HCT116 (cell line): ENCODE results near the gene ERAP2. TPM values are rescaled to one million over a fixed set of nuclear protein-coding genes. Genes with fewer than 3 reads are reported as not detected.

Experiments used
- ATAC-seq: fragments of 200-7000 bp; cut with Tn5 transposase; 2 replicates; pipeline ENCODE4 v1.9.1; 2020; ENCODE audit warnings: mild to moderate bottlenecking, moderate library complexity
- BruUV-seq: library from RNA; stranded (reverse); fragments of 400-500 nt; replicated peaks from 2 replicates; lab custom pipeline; 2021; lab: Mats Ljungman, UMichigan
- CTCF ChIA-PET: fragments of 300-600 bp; sonication (Branson Sonifier 250); formaldehyde crosslinking; loops from one replicate; lab custom pipeline; 2021; ENCODE audit warnings: antibody characterized with exemption; lab: Charles Lee
- POLR2A ChIA-PET: fragments of 300-600, 350-600 bp; sonication (Branson Sonifier 250); formaldehyde crosslinking; loops from one replicate; lab custom pipeline; 2021; ENCODE audit warnings: antibody characterized with exemption; lab: Charles Lee
- RAD21 ChIA-PET, 2 experiments: fragments of 300-600 bp; sonication (Branson Sonifier 250); formaldehyde crosslinking; loops; one replicate each; lab custom pipeline; 2023; ENCODE audit warnings: low total read pairs in 2 of 2; ENCODE audit not compliant: uncharacterized antibody in 2 of 2, unreplicated experiment in 2 of 2, low non-redundant PET in 1 of 2; lab: Charles Lee
- DNase-seq: peaks from one replicate; pipeline ENCODE4 v3.0.0-alpha.2; 2010; ENCODE audit warnings: low read depth, low spot score
- H2AFZ ChIP-seq: fragments of 200-600 bp; shearing (Covaris generic), sonication (generic); 2 replicates; pipeline ENCODE4 v1.6.1; 2017; ENCODE audit warnings: low read depth, mixed run types, mixed read lengths, antibody characterized with exemption, low read length; ENCODE audit not compliant: poor library complexity, severe bottlenecking
- H3K27ac ChIP-seq: 2 replicates; pipeline ENCODE4 v1.5.1; 2012; ENCODE audit warnings: low read depth, low read length
- H3K27me3 ChIP-seq: fragments of 200-600 bp; sonication (generic); 2 replicates; pipeline ENCODE4 v1.6.1; 2016; ENCODE audit warnings: mixed run types, low read length, mixed read lengths; ENCODE audit not compliant: insufficient read depth
- H3K36me3 ChIP-seq, 2 experiments: fragments of 200-500 bp in 1 of 2; fragments of 200-600 bp in 1 of 2; sonication (Bioruptor generic) in 1 of 2; sonication (generic) in 1 of 2; 2 replicates each; pipeline versions ENCODE4 v1.5.1 to v1.6.1; 2014 to 2016; ENCODE audit warnings: low read length in 2 of 2, inconsistent platforms in 1 of 2, mixed read lengths in 1 of 2, mixed run types in 1 of 2; ENCODE audit not compliant: insufficient read depth in 2 of 2, control insufficient read depth in 1 of 2
- H3K4me1 ChIP-seq, 2 experiments: fragments of 200-600 bp in 1 of 2; sonication (generic) in 1 of 2; 2 replicates each; pipeline versions ENCODE4 v1.5.1 to v1.6.1; 2012 to 2017; ENCODE audit warnings: low read length in 2 of 2, inconsistent platforms in 1 of 2, mild to moderate bottlenecking in 1 of 2, mixed read lengths in 1 of 2, mixed run types in 1 of 2, moderate library complexity in 1 of 2; ENCODE audit not compliant: insufficient read depth in 2 of 2, control insufficient read depth in 1 of 2
- H3K4me2 ChIP-seq: fragments of 200-600 bp; sonication (generic); 2 replicates; pipeline ENCODE4 v1.6.1; 2017; ENCODE audit warnings: mixed run types, low read length, mixed read lengths
- H3K4me3 ChIP-seq, 2 experiments: fragments of 200-600 bp in 1 of 2; sonication (generic) in 1 of 2; replicated peaks in 1 of 2; 2 replicates each; pipeline ENCODE4 v1.5.1; 2011 to 2016; ENCODE audit warnings: low read length in 2 of 2, control low read depth in 1 of 2, low read depth in 1 of 2, mild to moderate bottlenecking in 1 of 2, mixed read lengths in 1 of 2, mixed run types in 1 of 2
- H3K79me2 ChIP-seq: fragments of 200-600 bp; sonication (generic); 2 replicates; pipeline ENCODE4 v1.6.1; 2017; ENCODE audit warnings: mild to moderate bottlenecking, mixed run types, low read length, moderate library complexity, mixed read lengths; ENCODE audit not compliant: insufficient read depth
- H3K9ac ChIP-seq: fragments of 200-600 bp; sonication (generic); 2 replicates; pipeline ENCODE4 v1.6.1; 2016; ENCODE audit warnings: low read length, mixed read lengths
- H3K9me2 ChIP-seq: fragments of 200-600 bp; sonication (generic), shearing (Covaris generic); 2 replicates; pipeline ENCODE4 v1.6.1; 2017; ENCODE audit warnings: mixed run types, mild to moderate bottlenecking, moderate library complexity; ENCODE audit not compliant: insufficient read depth
- H3K9me3 ChIP-seq, 2 experiments: fragments of 200-500 bp in 1 of 2; fragments of 200-600 bp in 1 of 2; sonication (Bioruptor generic) in 1 of 2; sonication (generic) in 1 of 2; 2 replicates each; pipeline ENCODE4 v1.6.1; 2014 to 2017; ENCODE audit warnings: low read length in 2 of 2, mixed read lengths in 2 of 2, inconsistent platforms in 1 of 2, low read depth in 1 of 2, mild to moderate bottlenecking in 1 of 2, mixed run types in 1 of 2, moderate library complexity in 1 of 2; ENCODE audit not compliant: control insufficient read depth in 1 of 2, insufficient read depth in 1 of 2
- H4K20me1 ChIP-seq: fragments of 200-600 bp; sonication (generic), shearing (Covaris generic); 2 replicates; pipeline ENCODE4 v1.6.1; 2017; ENCODE audit warnings: mixed run types, mild to moderate bottlenecking, moderate library complexity; ENCODE audit not compliant: insufficient read depth
- CBX3 ChIP-seq: IDR thresholded peaks from 2 replicates; pipeline ENCODE4 v1.6.1; 2012; ENCODE audit warnings: low read depth
- EGR1 ChIP-seq: IDR thresholded peaks from 2 replicates; pipeline ENCODE4 v1.6.1; 2012; ENCODE audit warnings: low read depth
- ELF1 ChIP-seq: IDR thresholded peaks from 2 replicates; pipeline ENCODE4 v1.6.1; 2012; ENCODE audit warnings: low read depth, borderline replicate concordance
- EZH2 ChIP-seq: fragments of 200-600 bp; sonication (generic); IDR thresholded peaks from 2 replicates; pipeline ENCODE4 v1.6.1; 2017; ENCODE audit warnings: antibody characterized with exemption, mixed run types
- EZH2phosphoT487 ChIP-seq: fragments of 200-600 bp; IDR thresholded peaks from 2 replicates; pipeline ENCODE4 v1.6.1; 2018; ENCODE audit warnings: antibody characterized with exemption, borderline replicate concordance
- FOSL1 ChIP-seq: IDR thresholded peaks from 2 replicates; pipeline ENCODE4 v1.6.1; 2012; ENCODE audit warnings: low read depth
- JUND ChIP-seq: IDR thresholded peaks from 2 replicates; pipeline ENCODE4 v1.6.1; 2012
- POLR2AphosphoS5 ChIP-seq: IDR thresholded peaks from 2 replicates; pipeline ENCODE4 v1.6.1; 2011; ENCODE audit warnings: mild to moderate bottlenecking, low read depth, low read length, moderate library complexity
- RAD21 ChIP-seq: IDR thresholded peaks from 2 replicates; pipeline ENCODE4 v1.6.1; 2012; ENCODE audit warnings: low read depth, mild to moderate bottlenecking
- SP1 ChIP-seq: IDR thresholded peaks from 2 replicates; pipeline ENCODE4 v1.6.1; 2012; ENCODE audit warnings: low read depth
- SRF ChIP-seq: IDR thresholded peaks from 2 replicates; pipeline ENCODE4 v1.6.1; 2012; ENCODE audit warnings: low read depth
- TCF7L2 ChIP-seq: IDR thresholded peaks from 2 replicates; pipeline ENCODE4 v1.7.0; 2011; ENCODE audit warnings: borderline replicate concordance, inconsistent platforms; ENCODE audit not compliant: insufficient read depth, insufficient read length; ENCODE audit errors: extremely low read depth
- YY1 ChIP-seq: IDR thresholded peaks from 2 replicates; pipeline ENCODE4 v1.6.1; 2011; ENCODE audit warnings: low read length, low read depth, moderate library complexity, mild to moderate bottlenecking; ENCODE audit not compliant: insufficient replicate concordance; ENCODE audit errors: extremely low read depth
- ZFX ChIP-seq: fragments of 450-650 bp; IDR thresholded peaks from 2 replicates; pipeline ENCODE4 v1.6.1; 2017
- intact Hi-C: fragments of 100-400 bp; cut with micrococcal nuclease; formaldehyde crosslinking; loops from 2 replicates; pipeline ENCODE4 v1.10.0; 2022
- total RNA-seq: library from RNA; stranded (reverse); gene quantifications from one replicate; pipeline ENCODE4 v1.2.1, GENCODE V29; 2021; ENCODE audit not compliant: unreplicated experiment
- TF ChIP-seq, protein P1 (sequence below): IDR thresholded peaks from 2 replicates; pipeline ENCODE4 v1.6.1; 2012
- TF ChIP-seq, protein P2 (sequence below): IDR thresholded peaks from 2 replicates; pipeline ENCODE4 v1.6.1; 2011; ENCODE audit warnings: mild to moderate bottlenecking, low read length, moderate library complexity; ENCODE audit not compliant: insufficient replicate concordance; ENCODE audit errors: extremely low read depth
- TF ChIP-seq, protein P3 (sequence below): IDR thresholded peaks from 2 replicates; pipeline ENCODE4 v1.6.1; 2012; ENCODE audit warnings: low read depth
- TF ChIP-seq, protein P4 (sequence below): IDR thresholded peaks from 2 replicates; pipeline ENCODE4 v1.6.1; 2012

Gene ERAP2
- total RNA-seq, 1 experiment from 2014 or later, result 2.2 TPM

DNA sequence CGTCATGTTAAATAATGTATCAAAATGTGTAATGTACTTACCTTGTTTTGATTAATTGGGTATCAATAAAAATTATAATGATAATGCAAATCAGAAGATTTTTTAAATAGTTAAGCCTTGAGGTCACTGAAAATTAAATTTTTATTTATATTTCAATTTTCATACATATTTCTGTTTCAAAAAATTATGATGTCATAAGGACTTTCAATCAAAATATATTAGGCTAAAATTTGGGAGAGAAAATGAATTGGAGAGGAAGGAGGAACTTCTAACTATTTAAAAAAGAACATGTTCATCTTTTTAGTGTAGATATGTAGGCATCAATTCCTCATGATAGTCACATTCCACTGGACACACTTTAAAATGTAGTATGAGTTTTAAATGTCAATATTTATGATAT lies 39.5 kb upstream of the ERAP2 start:
- intact Hi-C loops, result no loop called here
- no peak overlapping the region for H2AFZ ChIP-seq
- H3K9ac ChIP-seq, result no peak overlapping the region
- ChIA-PET RAD21 (no interaction called here), CTCF (no interaction called here), POLR2A (no interaction called here)
- DNase-seq, result no peak
- no peak overlapping the region for H3K4me2 ChIP-seq
- no peak for ATAC-seq
- H4K20me1 ChIP-seq, result no peaks in the 10 kb centered on the region
- no peaks in the 10 kb centered on the region for H3K4me1 ChIP-seq
- H3K27me3 ChIP-seq, result no peaks in the 10 kb centered on the region
- H3K9me3 ChIP-seq, result no peaks in the 10 kb centered on the region
- H3K36me3 ChIP-seq, result no peaks in the 10 kb centered on the region
- no TSS peak for BruUV-seq
- no peak overlapping the region for H3K4me3 ChIP-seq
- no peak overlapping the region for H3K27ac ChIP-seq
- no peaks in the 10 kb centered on the region for H3K79me2 ChIP-seq
- H3K9me2 ChIP-seq, result no peaks in the 10 kb centered on the region
- TF ChIP-seq SP1, result no peak
- TF ChIP-seq TCF7L2, result no peak
- no peak for TF ChIP-seq EGR1
- TF ChIP-seq, protein P1, sequence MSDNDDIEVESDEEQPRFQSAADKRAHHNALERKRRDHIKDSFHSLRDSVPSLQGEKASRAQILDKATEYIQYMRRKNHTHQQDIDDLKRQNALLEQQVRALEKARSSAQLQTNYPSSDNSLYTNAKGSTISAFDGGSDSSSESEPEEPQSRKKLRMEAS, result no peak
- TF ChIP-seq ZFX, result no peak
- no peak for TF ChIP-seq SRF
- TF ChIP-seq POLR2AphosphoS5, result no peak
- no peak for TF ChIP-seq FOSL1
- TF ChIP-seq JUND, result no peak
- no peak for TF ChIP-seq ELF1
- TF ChIP-seq, protein P2, sequence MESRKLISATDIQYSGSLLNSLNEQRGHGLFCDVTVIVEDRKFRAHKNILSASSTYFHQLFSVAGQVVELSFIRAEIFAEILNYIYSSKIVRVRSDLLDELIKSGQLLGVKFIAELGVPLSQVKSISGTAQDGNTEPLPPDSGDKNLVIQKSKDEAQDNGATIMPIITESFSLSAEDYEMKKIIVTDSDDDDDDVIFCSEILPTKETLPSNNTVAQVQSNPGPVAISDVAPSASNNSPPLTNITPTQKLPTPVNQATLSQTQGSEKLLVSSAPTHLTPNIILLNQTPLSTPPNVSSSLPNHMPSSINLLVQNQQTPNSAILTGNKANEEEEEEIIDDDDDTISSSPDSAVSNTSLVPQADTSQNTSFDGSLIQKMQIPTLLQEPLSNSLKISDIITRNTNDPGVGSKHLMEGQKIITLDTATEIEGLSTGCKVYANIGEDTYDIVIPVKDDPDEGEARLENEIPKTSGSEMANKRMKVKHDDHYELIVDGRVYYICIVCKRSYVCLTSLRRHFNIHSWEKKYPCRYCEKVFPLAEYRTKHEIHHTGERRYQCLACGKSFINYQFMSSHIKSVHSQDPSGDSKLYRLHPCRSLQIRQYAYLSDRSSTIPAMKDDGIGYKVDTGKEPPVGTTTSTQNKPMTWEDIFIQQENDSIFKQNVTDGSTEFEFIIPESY, result no peak
- no peak for TF ChIP-seq RAD21
- TF ChIP-seq, protein P3, sequence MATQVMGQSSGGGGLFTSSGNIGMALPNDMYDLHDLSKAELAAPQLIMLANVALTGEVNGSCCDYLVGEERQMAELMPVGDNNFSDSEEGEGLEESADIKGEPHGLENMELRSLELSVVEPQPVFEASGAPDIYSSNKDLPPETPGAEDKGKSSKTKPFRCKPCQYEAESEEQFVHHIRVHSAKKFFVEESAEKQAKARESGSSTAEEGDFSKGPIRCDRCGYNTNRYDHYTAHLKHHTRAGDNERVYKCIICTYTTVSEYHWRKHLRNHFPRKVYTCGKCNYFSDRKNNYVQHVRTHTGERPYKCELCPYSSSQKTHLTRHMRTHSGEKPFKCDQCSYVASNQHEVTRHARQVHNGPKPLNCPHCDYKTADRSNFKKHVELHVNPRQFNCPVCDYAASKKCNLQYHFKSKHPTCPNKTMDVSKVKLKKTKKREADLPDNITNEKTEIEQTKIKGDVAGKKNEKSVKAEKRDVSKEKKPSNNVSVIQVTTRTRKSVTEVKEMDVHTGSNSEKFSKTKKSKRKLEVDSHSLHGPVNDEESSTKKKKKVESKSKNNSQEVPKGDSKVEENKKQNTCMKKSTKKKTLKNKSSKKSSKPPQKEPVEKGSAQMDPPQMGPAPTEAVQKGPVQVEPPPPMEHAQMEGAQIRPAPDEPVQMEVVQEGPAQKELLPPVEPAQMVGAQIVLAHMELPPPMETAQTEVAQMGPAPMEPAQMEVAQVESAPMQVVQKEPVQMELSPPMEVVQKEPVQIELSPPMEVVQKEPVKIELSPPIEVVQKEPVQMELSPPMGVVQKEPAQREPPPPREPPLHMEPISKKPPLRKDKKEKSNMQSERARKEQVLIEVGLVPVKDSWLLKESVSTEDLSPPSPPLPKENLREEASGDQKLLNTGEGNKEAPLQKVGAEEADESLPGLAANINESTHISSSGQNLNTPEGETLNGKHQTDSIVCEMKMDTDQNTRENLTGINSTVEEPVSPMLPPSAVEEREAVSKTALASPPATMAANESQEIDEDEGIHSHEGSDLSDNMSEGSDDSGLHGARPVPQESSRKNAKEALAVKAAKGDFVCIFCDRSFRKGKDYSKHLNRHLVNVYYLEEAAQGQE, result no peak
- no peak for TF ChIP-seq EZH2
- TF ChIP-seq EZH2phosphoT487, result no peak
- TF ChIP-seq, protein P4, sequence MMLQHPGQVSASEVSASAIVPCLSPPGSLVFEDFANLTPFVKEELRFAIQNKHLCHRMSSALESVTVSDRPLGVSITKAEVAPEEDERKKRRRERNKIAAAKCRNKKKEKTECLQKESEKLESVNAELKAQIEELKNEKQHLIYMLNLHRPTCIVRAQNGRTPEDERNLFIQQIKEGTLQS, result no peak
- TF ChIP-seq YY1, result no peak
- TF ChIP-seq CBX3, result no peak
